ENCODE results near the gene TNS3. TPM values are rescaled to one million over a fixed set of nuclear protein-coding genes. Genes with fewer than 3 reads are reported as not detected.

Gene TNS3
- total RNA-seq, 4 donors from 2014 or later = 34.6 to 52.5 (median 48.6) TPM

DNA sequence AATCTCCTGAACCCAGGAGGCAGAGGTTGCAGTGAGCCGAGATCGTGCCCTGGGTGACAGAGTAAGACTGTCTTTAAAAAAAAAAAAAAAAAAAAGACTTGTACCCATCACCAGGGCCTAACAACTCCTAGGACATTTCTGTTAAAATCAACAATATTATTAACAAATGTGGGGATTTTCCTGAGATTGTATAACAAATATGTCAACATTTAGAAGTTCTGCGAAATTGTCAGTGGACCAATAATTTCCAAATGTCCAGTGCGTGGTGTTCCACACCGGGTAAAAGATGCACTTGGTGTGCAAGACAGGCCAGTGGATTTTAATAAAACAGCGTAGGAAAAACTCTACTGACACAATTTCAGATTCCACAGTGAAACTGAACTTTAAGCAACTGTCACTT is 71.1 kb downstream of the TNS3 start:
- intact Hi-C loops (cut with DNase I) = loop anchor here (10.0 kb wide), 1 partner anchor 124 kb away; no protein-coding TSS in a partner anchor
- WGBS = 97% methylated on average over 6 of the region's 6 CpGs
- no peaks in the 10 kb centered on the region for H3K36me3 ChIP-seq
- no peak overlapping the region for H3K27ac ChIP-seq (replicated peaks in 1 of 4)
- TF ChIP-seq, protein P1, sequence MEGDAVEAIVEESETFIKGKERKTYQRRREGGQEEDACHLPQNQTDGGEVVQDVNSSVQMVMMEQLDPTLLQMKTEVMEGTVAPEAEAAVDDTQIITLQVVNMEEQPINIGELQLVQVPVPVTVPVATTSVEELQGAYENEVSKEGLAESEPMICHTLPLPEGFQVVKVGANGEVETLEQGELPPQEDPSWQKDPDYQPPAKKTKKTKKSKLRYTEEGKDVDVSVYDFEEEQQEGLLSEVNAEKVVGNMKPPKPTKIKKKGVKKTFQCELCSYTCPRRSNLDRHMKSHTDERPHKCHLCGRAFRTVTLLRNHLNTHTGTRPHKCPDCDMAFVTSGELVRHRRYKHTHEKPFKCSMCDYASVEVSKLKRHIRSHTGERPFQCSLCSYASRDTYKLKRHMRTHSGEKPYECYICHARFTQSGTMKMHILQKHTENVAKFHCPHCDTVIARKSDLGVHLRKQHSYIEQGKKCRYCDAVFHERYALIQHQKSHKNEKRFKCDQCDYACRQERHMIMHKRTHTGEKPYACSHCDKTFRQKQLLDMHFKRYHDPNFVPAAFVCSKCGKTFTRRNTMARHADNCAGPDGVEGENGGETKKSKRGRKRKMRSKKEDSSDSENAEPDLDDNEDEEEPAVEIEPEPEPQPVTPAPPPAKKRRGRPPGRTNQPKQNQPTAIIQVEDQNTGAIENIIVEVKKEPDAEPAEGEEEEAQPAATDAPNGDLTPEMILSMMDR (IDR thresholded peaks at IDR 0.05) = no peak
- TF ChIP-seq EP300 (IDR thresholded peaks at IDR 0.05) (no peak), POLR2AphosphoS5 (IDR thresholded peaks at IDR 0.05) (no peak), POLR2A (IDR thresholded peaks at IDR 0.05; ENCODE audit: low read depth) (no peak)
- no peak overlapping the region for H3K4me3 ChIP-seq
- no peak for DNase-seq (ENCODE audit: extremely low spot score)
- peaks cover 40 to 70% (median 64%) of the 10 kb centered on the region in 4 donors for H3K4me1 ChIP-seq
- no peaks in the 10 kb centered on the region for H3K27me3 ChIP-seq
- H3K9me3 ChIP-seq = no peaks in the 10 kb centered on the region

DNA sequence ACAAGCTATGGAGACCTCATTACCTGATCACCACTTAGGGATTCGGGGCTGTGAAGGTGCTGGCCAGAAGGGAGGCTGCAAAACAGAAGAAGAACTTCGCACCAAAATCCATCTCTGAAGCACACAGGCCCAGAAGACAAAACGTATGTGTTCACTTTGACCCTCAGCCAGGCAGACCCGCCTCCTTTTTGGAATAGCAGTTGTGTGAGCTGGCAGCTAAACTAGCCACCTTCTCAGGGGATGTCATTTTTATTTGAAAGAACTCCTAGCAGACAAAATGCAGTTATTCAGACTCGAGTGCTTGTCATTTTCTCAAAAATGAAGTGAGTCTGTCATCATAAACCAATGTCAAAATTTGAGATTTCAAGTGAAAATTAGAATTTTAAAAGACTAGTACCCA is 71.7 kb downstream of the TNS3 start:
- no peak overlapping the region for H3K27ac ChIP-seq (replicated peaks in 1 of 4)
- no peaks in the 10 kb centered on the region for H3K36me3 ChIP-seq
- TF ChIP-seq EP300 (IDR thresholded peaks at IDR 0.05) (no peak), POLR2AphosphoS5 (IDR thresholded peaks at IDR 0.05) (no peak), POLR2A (IDR thresholded peaks at IDR 0.05; ENCODE audit: low read depth) (no peak)
- TF ChIP-seq, protein P1 (IDR thresholded peaks at IDR 0.05) = no peak
- DNase-seq (ENCODE audit: extremely low spot score) = no peak
- H3K4me3 ChIP-seq = no peak overlapping the region
- intact Hi-C loops (cut with DNase I) = loop anchor here (10.0 kb wide), 1 partner anchor 125 kb away; no protein-coding TSS in a partner anchor
- no peaks in the 10 kb centered on the region for H3K9me3 ChIP-seq
- H3K27me3 ChIP-seq = no peaks in the 10 kb centered on the region
- 83% methylated on average over 4 of the region's 5 CpGs for WGBS
- H3K4me1 ChIP-seq = peaks cover 40 to 76% (median 70%) of the 10 kb centered on the region in 4 donors

DNA sequence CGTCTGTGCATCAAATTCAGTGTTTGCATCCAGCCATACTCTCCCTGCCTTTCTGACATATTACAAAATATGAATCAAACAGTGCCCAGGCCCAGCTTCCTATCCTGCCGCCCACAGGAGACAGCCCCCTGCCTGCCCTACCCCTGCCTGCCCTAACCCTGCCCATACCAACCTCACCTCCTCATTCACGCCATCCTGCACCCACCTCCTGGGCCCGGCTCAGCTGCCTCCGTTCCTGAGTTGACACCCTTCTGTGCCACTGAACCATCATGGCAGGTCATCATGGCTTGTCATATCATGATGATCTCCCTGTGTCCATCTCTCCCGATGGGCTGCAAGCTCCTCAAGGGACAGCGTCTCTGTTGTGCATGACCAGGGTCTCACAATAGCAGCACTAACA is 72.3 kb downstream of the TNS3 start:
- WGBS = 91% methylated on average over 7 of the region's 7 CpGs
- no peak overlapping the region for H3K4me3 ChIP-seq
- intact Hi-C loops (cut with DNase I) = no loop called here
- TF ChIP-seq, protein P1 (IDR thresholded peaks at IDR 0.05) = no peak
- TF ChIP-seq POLR2A (IDR thresholded peaks at IDR 0.05; ENCODE audit: low read depth) (no peak), POLR2AphosphoS5 (IDR thresholded peaks at IDR 0.05) (no peak), EP300 (IDR thresholded peaks at IDR 0.05) (no peak)
- peaks cover 40 to 74% (median 71%) of the 10 kb centered on the region in 4 donors for H3K4me1 ChIP-seq
- no peaks in the 10 kb centered on the region for H3K27me3 ChIP-seq
- H3K9me3 ChIP-seq = no peaks in the 10 kb centered on the region
- DNase-seq (ENCODE audit: extremely low spot score) = no peak
- no peak overlapping the region for H3K27ac ChIP-seq (replicated peaks in 1 of 4)
- no peaks in the 10 kb centered on the region for H3K36me3 ChIP-seq

DNA sequence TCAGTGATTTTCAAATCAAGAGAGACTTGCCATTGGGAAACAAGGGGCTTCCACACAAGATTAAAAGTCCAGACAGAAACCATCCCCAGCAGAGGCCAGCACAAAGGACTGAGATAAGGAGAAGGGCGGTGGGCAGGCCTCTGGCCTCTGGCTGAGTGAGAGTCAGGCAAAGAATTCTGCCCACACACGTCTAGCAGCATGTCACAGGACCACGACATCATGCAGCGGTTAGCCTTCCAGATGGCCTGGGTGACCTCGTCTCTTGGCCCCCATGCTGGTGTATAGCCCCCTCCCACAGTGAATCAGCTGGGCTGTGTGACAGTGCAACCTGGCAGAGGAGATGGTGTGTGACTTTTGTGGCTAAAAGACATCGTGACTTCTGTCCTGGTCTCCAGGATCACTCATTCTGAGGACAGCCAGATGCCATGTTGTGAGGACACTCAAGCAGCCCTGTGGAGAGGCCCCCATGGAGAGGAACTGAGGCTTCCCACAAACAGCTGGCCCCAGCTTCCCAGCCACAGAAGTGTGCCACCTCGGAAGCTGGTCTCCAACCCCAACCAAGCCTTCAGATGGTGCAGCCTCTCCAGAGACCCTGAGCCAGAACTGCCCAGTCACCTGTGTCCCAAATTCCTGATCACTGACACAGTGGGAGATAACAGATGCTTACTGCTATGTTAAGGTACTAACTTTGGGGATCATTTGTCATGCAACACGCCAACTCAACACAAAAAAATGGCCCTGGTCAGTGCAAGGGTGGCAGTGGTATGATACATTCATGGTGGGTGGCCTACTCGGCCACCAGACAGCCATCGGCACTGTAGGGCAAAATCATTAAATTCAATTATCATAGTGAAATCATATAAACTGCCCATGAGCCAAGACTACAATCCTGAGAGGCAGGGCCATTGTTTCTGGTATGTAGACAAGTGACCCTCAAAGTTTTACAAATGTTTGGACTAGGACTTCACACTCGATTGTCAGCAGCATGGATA is 73.2 kb downstream of the TNS3 start:
- Histone ChIP-seq H3K36me3 (no peaks in the 10 kb centered on the region), H3K4me3 (no peak overlapping the region), H3K27me3 (no peaks in the 10 kb centered on the region), H3K4me1 (peaks cover 31 to 67% (median 63%) of the 10 kb centered on the region in 4 donors), H3K9me3 (no peaks in the 10 kb centered on the region), H3K27ac (replicated peaks in 1 of 4) (no peak overlapping the region)
- WGBS = 95% methylated on average over 8 of the region's 11 CpGs
- intact Hi-C loops (cut with DNase I) = no loop called here
- TF ChIP-seq POLR2A (IDR thresholded peaks at IDR 0.05; ENCODE audit: low read depth) = no peak
- TF ChIP-seq, protein P1 (IDR thresholded peaks at IDR 0.05) = no peak
- no peak for TF ChIP-seq POLR2AphosphoS5 (IDR thresholded peaks at IDR 0.05)
- TF ChIP-seq EP300 (IDR thresholded peaks at IDR 0.05) = no peak
- DNase-seq (ENCODE audit: extremely low spot score) = no peak
